ENCODE data around the gene CSF2.

Gene CSF2

GRCh38 chr5:132055441-132055807 lies 18.2 kb upstream of the CSF2 start:
- DNase-seq: no peak

- no peak for DNase-seq
Measured at GRCh38 chr5:132055808-132056609, 17.6 kb upstream of the CSF2 start.

- DNase-seq: no peak
Measured at GRCh38 chr5:132056610-132057497, 16.7 kb upstream of the CSF2 start.

GRCh38 chr5:132057498-132058255 lies 15.9 kb upstream of the CSF2 start:
- no peak for DNase-seq

DNA sequence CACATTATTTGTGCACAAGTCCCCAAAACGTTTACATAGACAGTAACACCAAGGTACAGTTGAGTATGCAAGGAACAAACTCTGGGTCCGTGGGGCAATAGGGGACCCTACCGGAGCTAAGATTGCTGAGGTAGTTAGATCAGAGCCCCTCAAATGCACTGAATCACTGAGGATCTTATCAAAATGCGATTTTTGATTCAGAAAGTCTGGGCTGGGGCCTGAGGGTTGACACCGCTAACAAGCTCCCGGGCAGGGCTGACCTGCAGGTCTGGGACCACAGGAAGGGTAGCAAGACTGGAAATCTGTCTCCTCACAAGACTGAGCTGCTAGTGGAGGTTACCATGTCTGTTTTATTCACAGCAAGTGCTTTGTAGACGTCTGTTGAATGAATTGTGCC lies 14.9 kb upstream of the CSF2 start:
- no peak for DNase-seq

DNA sequence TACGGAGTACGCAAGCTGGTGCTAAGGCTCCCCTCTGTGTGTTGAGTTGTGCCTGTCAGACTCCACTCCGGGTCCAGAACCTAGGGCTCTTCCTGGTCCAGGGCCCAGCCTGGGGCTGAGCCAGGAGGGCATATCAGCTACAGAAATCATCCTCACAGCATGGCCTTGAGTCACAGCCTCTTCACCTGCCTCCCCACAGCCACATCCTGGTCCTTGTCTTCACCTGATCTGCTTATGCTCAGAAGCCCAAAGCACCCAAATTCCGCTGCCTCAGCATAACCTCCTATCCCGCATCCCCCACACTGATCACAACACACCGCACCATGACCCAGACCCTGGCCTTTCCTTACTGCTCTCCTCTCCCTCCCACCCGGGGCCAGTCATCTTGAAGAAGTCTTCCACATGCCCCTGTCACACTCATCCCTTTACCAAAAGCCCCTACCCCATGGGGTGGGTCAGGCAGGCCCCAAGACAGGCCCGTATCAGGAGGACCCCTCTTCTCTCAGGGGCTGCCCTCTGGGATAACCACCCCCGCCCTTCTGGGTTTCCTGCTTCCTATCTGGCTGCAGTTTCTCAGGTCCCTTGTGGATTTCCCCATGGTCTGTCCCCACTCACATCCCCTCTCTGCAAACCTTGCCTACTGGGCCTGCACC lies 14.4 kb upstream of the CSF2 start:
- no peak for DNase-seq

DNA sequence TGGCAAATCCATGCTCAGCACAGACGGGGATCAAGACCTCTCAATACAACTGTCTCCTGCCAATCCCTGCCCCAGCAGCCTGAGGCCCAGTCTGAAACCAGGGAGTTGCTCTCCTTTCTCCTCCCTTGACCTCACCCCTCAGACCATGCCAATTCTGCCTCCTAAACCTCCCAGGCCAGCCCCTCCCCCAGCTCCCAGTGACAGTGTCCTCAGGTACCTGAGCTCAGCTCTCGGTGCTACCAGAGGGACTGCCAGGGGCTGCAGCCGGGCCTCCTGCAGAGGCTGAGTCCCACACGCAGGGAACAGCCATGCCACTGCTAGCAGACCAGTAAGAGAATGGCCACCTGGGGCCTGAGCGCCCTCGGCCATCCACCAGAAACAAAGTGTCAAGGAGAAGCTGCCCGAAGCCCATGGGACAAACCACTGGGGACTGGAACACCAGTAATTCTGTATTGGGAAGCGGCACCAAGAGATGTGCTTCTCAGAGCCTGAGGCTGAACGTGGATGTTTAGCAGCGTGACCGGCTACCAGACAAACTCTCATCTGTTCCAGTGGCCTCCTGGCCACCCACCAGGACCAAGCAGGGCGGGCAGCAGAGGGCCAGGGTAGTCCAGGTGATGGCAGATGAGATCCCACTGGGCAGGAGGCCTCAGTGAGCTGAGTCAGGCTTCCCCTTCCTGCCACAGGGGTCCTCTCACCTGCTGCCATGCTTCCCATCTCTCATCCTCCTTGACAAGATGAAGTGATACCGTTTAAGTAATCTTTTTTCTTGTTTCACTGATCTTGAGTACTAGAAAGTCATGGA lies 13.7 kb upstream of the CSF2 start:
- no peak for DNase-seq

DNA sequence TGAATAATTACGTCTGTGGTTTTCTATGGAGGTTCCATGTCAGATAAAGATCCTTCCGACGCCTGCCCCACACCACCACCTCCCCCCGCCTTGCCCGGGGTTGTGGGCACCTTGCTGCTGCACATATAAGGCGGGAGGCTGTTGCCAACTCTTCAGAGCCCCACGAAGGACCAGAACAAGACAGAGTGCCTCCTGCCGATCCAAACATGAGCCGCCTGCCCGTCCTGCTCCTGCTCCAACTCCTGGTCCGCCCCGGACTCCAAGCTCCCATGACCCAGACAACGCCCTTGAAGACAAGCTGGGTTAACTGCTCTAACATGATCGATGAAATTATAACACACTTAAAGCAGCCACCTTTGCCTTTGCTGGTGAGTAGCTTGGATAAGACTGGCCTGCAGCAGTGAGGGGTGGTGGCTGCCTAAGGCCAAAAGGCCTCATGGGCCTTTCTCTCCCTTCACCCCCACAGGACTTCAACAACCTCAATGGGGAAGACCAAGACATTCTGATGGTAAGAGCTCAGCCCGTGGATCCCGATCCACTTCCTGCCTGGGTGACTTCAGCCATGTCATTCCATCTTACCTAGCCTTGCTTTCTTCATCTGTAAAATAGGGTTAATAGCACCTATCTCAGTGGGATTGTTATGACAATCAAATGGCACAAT lies 13.0 kb upstream of the CSF2 start, which contains the start of gene IL3:
IL3 (plus strand) TSS at position 155 of the 661 bp plus-strand sequence; CDS start at position 207, 52 bp downstream.
- DNase-seq: no peak

DNA sequence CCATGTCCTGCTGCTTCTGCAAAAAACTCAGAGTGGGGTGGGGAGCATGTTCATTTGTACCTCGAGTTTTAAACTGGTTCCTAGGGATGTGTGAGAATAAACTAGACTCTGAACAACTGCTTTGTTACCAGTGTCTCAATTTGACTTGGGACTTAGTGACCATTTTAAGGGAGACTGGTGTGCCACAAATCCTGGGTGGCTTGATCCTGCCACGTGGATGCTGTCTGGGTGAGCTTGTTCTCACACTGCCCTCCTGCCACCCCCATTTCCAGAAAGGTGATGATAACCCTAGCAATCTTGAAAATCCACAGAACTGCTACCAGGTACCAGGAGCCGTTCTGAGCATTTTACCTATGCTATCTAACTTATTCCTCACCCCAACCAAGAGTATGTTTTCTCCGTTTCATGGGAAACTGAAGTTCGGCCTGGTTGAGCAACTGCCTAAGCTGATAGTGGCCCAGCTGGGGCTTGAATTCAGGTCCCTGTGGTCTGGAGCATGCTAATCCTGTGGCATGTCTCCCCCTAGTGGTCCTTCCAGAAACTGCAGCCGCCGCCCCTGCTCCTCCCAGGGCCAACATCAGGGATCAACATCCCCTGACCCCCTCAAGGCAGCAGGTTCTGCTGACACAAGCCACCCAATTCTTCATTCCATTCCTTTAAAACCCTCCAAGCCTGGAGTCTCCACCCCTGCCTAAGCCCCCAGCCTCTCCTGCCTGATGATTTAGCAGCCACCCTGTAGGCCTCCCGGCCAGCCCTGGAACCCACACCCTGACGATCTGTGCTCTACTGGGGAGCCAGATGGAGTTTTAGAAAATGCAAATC lies 10.3 kb upstream of the CSF2 start:
- peak; percentile 64 for DNase-seq

DNA sequence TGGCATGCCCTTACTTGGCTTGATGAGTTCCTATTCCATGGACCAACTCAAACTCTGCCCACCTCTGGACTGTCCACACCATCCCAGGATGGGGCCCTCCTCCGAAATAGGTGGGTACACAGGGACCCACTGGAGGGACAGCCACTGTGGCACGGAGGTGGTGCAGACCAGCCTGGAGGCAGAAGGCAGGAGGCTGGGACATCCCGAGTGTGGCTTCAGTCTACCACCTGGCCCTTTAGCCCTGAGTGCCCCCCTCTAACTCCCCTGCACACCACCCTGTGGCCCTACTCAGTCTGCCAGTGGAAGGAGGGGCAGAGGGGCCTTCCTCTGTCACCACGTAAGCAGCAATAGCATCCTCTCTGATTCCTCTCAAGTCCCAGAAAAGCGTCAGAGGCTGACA lies 9.4 kb upstream of the CSF2 start:
- no peak for DNase-seq

DNA sequence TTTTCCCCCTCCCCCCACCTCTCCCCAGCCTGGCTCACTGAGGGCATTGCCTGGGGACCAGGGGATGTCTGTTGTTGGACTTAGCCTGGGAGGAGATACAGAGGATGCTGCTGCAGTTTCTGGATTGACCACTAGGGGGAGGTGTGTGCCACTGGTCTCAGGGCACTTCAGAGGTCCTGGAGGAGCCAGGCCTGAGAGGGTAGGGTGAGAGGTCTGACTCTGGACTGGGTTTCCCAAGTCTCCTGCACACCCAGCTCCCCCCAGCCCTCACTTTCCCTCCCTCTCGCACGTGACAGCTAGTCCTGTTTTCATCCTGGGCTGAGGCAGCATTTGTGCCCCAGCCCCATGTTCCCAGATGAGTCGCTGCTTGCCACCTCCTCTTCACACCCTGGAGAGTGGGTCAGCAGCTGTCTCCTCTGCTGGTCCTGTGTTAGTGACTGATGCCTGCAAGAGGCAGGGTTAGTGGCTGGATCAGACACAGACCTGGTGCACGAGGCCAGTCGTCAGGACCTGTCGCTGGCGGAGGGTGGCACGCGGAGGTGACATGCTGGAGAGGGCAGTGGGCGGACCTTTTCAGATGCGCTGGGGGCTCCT lies 8.8 kb upstream of the CSF2 start:
- DNase-seq: peak; percentile 24

- peak; percentile 35 for DNase-seq
Measured at GRCh38 chr5:132065351-132065937, 8.1 kb upstream of the CSF2 start.

- no peak for DNase-seq
Measured at GRCh38 chr5:132065951-132066701, 7.5 kb upstream of the CSF2 start.

GRCh38 chr5:132066871-132067270 lies 6.7 kb upstream of the CSF2 start:
- no peak for DNase-seq

- DNase-seq: no peak
Measured at GRCh38 chr5:132067451-132067850, 6.1 kb upstream of the CSF2 start.

DNA sequence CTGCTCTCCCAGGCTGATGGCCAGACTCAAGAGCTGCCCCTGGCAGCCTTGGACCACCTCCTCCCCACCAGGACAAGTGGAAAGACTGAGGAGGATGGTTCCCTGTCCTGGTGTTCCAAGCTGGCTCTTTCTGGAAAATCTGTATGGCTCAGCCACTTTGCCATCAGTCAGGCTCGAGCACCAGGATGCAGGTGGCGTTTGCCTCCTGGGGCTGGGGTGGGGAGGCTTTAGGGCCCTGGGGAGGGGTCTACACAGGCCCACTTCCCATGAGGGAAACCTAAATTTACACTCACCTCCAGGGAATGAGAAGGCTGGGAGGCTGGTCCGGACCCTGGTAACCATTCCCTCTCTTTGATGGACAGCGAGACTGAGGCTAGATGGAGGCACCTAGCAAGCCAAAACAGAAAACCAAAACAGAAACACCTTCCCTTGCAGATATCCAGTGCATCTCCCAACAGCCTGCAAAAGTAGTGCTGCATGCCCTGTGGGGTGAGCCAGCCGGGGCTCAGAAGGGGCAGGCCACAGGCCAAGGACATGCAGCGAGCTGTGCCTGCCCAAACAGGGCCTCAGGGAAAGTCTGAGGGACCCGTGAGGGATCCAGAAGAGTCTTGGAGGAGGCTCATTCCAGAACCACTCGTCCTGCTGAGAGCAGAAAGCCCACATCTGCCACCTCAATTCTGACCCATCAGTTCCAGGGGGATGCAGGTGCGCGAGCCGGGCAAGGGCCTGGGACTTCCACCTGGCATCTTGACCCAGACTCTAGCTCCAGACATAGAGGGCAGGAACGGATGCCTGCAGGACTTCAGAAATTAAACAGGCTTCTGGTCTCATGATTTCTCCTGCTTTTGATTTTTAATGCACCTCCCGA lies 5.4 kb upstream of the CSF2 start:
- DNase-seq: no peak

- DNase-seq: no peak
Measured at GRCh38 chr5:132069561-132069960, 4.0 kb upstream of the CSF2 start.

GRCh38 chr5:132069994-132070393 lies 3.6 kb upstream of the CSF2 start:
- DNase-seq: no peak
